HL-60 (cell line): Measurements from ENCODE around the gene MIPOL1.

Experiments used
- DNase-seq, 2 experiments: peaks; one replicate each; pipeline ENCODE4 v3.0.0-alpha.2; 2010 to 2020; ENCODE audit warnings: low read depth in 1 of 2, low spot score in 1 of 2
- H3K27ac ChIP-seq: fragments of 250-450 bp; sonication (Bioruptor Pico); replicated peaks from 2 replicates; pipeline ENCODE4 v1.5.1; 2020; ENCODE audit warnings: mild to moderate bottlenecking, moderate library complexity
- H3K27me3 ChIP-seq: fragments of 250-450 bp; sonication (Bioruptor Pico); 2 replicates; pipeline ENCODE4 v1.5.1; 2021; ENCODE audit warnings: mild to moderate bottlenecking, moderate library complexity; ENCODE audit not compliant: insufficient read depth, poor library complexity, severe bottlenecking
- H3K4me3 ChIP-seq: replicated peaks from 2 replicates; pipeline ENCODE4 v1.5.1; 2011; ENCODE audit warnings: mild to moderate bottlenecking, control low read depth, low read length; ENCODE audit not compliant: insufficient read depth
- GABPA ChIP-seq: IDR thresholded peaks from 2 replicates; pipeline ENCODE4 v1.6.1; 2012; ENCODE audit warnings: low read depth
- POLR2AphosphoS5 ChIP-seq: IDR thresholded peaks from 2 replicates; pipeline ENCODE4 v1.6.1; 2012; ENCODE audit warnings: low read depth
- SPI1 ChIP-seq: IDR thresholded peaks from 2 replicates; pipeline ENCODE4 v1.6.1; 2012; ENCODE audit warnings: low read depth, mild to moderate bottlenecking, borderline replicate concordance
- TF ChIP-seq, protein P1 (sequence below): IDR thresholded peaks from 2 replicates; pipeline ENCODE4 v1.6.1; 2012; ENCODE audit warnings: low read depth; ENCODE audit not compliant: insufficient replicate concordance
- TF ChIP-seq, protein P2 (sequence below): IDR thresholded peaks from one replicate; pipeline ENCODE4 v1.5.1; 2011; ENCODE audit warnings: low read length, control low read depth, inconsistent platforms; ENCODE audit not compliant: insufficient read depth

The MIPOL1 gene

GRCh38 chr14:37526994-37527393, 329.3 kb downstream of the MIPOL1 start:
- Histone ChIP-seq H3K27me3 (no peaks in the 10 kb centered on the region), H3K27ac (no peak overlapping the region), H3K4me3 (no peak overlapping the region)
- DNase-seq, result no peak
- TF ChIP-seq SPI1, result no peak
- TF ChIP-seq, protein P1, sequence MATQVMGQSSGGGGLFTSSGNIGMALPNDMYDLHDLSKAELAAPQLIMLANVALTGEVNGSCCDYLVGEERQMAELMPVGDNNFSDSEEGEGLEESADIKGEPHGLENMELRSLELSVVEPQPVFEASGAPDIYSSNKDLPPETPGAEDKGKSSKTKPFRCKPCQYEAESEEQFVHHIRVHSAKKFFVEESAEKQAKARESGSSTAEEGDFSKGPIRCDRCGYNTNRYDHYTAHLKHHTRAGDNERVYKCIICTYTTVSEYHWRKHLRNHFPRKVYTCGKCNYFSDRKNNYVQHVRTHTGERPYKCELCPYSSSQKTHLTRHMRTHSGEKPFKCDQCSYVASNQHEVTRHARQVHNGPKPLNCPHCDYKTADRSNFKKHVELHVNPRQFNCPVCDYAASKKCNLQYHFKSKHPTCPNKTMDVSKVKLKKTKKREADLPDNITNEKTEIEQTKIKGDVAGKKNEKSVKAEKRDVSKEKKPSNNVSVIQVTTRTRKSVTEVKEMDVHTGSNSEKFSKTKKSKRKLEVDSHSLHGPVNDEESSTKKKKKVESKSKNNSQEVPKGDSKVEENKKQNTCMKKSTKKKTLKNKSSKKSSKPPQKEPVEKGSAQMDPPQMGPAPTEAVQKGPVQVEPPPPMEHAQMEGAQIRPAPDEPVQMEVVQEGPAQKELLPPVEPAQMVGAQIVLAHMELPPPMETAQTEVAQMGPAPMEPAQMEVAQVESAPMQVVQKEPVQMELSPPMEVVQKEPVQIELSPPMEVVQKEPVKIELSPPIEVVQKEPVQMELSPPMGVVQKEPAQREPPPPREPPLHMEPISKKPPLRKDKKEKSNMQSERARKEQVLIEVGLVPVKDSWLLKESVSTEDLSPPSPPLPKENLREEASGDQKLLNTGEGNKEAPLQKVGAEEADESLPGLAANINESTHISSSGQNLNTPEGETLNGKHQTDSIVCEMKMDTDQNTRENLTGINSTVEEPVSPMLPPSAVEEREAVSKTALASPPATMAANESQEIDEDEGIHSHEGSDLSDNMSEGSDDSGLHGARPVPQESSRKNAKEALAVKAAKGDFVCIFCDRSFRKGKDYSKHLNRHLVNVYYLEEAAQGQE, result no peak

DNA sequence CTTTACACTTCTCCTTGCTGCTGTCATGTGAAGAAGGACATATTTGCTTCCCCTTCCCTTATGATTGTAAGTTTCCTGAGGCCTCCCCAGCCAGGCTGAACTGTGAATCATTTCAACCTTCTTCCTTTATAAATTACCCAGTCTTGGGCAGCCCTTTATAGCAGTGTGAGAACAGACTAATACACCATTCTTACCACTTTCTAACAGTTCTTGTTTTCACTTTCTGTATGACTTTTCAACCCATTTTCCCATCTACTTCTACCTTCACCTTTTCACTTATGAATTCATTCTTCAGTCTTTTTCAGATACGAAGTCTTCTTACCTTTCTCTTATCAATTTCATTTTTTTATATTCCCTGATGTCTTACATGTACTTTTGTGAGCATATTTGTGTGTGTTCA, 342.3 kb downstream of the MIPOL1 start:
- Histone ChIP-seq H3K27me3 (no peaks in the 10 kb centered on the region), H3K27ac (no peak overlapping the region), H3K4me3 (no peak overlapping the region)
- DNase-seq, result no peak
- TF ChIP-seq, protein P1, result no peak
- TF ChIP-seq, protein P2, sequence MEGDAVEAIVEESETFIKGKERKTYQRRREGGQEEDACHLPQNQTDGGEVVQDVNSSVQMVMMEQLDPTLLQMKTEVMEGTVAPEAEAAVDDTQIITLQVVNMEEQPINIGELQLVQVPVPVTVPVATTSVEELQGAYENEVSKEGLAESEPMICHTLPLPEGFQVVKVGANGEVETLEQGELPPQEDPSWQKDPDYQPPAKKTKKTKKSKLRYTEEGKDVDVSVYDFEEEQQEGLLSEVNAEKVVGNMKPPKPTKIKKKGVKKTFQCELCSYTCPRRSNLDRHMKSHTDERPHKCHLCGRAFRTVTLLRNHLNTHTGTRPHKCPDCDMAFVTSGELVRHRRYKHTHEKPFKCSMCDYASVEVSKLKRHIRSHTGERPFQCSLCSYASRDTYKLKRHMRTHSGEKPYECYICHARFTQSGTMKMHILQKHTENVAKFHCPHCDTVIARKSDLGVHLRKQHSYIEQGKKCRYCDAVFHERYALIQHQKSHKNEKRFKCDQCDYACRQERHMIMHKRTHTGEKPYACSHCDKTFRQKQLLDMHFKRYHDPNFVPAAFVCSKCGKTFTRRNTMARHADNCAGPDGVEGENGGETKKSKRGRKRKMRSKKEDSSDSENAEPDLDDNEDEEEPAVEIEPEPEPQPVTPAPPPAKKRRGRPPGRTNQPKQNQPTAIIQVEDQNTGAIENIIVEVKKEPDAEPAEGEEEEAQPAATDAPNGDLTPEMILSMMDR, result no peak
- TF ChIP-seq GABPA, result no peak
- no peak for TF ChIP-seq POLR2AphosphoS5
- no peak for TF ChIP-seq SPI1

DNA sequence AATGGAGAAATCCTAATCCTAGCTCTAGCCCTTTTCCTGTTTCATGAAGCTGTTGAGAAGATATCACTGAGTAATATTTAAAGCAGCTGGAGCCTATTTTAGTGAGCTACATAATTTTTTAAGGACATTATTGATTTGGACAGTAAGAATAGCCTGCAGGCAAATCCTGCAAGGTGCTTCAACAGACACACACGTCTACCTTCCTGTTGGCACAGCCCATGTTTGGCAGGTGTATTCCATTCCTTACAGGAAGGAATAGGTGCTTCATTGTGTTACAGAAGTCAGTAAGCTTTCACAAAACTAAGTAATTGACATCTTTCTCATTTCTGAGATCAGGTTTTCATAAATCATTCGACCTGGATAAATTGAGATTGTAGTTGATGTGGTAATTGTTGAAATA, 346.7 kb downstream of the MIPOL1 start:
- TF ChIP-seq GABPA, result no peak
- TF ChIP-seq, protein P1, result no peak
- TF ChIP-seq, protein P2, result no peak
- TF ChIP-seq SPI1, result no peak
- no peak for TF ChIP-seq POLR2AphosphoS5
- no peak overlapping the region for H3K27ac ChIP-seq
- H3K4me3 ChIP-seq, result no peak overlapping the region
- no peak for DNase-seq
- no peaks in the 10 kb centered on the region for H3K27me3 ChIP-seq

GRCh38 chr14:37545174-37545573, 347.4 kb downstream of the MIPOL1 start:
- H3K4me3 ChIP-seq, result no peak overlapping the region
- no peak overlapping the region for H3K27ac ChIP-seq
- no peaks in the 10 kb centered on the region for H3K27me3 ChIP-seq
- no peak for DNase-seq
- TF ChIP-seq POLR2AphosphoS5 (no peak), SPI1 (no peak), GABPA (no peak)
- TF ChIP-seq, protein P1, result no peak
- TF ChIP-seq, protein P2, result no peak
